ENCODE data around the gene SLTM.
"Not testable (repeated sequence)": the region's sequence is repeated elsewhere in the genome, so short reads cannot be mapped to it uniquely, and the experiment has no call there.

The SLTM gene

DNA sequence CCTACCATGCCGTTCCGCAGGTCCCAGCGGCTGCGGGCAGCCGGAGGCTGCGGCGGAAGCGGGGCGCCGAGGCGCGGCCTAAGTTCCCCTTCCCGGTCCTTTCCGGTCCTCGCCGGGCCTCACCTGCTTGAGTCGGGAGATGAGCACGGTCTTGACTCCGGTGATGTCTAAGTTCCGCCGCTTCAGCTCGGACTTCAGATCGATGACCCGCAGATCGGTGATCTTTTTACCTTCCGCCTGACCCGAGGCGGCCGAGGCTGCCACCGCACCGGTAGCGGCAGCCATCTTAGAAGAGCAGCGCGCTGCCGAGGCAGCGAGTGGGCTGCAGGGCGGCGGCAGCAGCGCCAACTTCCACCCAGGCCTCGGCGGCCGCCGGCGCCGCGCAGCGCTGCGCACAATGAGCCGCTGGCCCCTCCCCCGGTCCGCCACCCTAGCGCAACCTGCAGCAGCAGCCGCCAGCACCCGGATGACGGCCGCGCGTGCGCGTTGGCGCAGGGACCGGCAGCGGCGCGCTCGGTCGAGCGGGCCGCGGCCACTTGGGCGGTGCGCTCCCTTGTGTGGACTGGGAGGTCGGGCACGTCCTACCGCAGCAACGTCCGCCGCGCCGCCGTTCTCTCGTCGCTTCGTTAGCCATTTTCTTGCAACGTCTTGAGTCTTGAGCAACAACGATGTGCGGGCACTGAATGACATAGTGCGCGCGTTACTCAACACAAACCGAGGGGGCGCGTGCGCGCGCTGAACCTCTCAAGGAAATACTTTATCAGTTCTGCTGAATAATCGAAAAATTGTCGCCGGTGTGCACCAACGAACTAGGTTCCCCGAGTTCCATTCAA is at the start of gene SLTM:
TSS of gene SLTM (minus strand) at position 399 of the 833 bp plus-strand sequence. CDS start at position 285, 114 bp downstream.
- DNase-seq, result peak; percentile 97

DNA sequence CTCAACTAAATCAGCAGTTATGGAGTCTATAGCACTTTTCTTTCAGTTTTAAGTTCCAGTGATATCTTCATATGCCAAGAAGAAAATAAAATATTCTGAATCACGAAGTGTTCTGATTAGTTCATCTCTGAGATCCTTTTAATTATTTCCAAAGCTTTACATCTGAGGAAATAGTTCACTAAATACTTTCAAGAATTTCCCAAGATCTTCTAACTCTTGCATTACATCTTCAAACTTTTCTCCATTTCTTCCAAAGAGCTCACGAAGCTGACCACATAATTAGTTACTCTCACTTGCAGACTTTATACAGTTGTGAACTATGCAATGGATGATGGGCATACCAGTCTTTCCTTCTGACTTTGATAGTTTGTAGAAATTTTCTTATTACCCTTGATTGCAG is 49.8 kb upstream of the SLTM start:
- DNase-seq, result no peak

DNA sequence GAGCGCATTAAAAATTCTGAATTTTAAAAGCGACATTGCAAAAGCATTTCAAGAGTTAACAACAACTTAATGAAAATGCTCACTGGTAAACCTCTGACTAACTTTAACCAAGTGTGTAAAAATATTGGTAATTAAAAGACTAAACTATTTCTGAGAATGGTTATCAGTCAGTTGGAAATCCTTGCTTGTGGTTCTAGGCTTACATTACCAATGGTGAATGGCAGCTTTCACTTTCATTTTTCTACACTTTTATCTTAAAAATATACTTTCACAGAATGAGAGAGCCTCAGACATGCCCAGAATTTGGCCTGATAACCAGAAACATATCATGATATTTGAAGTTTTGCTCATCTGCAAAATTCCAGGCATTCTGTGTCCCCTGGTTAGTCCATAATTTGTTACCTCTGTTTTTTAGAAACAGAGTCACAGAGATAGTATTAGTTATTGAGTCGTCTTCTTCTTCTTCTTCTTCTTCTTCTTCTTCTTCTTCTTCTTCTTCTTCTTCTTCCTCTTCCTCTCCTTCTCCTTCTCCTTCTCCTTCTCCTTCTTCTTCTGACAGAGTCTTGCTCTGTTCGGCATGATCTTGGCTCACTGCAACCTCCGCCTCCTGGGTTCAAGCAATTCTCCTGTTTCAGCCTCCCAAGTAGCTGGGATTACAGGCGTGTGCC is 48.5 kb upstream of the SLTM start:
- no peak for DNase-seq

DNA sequence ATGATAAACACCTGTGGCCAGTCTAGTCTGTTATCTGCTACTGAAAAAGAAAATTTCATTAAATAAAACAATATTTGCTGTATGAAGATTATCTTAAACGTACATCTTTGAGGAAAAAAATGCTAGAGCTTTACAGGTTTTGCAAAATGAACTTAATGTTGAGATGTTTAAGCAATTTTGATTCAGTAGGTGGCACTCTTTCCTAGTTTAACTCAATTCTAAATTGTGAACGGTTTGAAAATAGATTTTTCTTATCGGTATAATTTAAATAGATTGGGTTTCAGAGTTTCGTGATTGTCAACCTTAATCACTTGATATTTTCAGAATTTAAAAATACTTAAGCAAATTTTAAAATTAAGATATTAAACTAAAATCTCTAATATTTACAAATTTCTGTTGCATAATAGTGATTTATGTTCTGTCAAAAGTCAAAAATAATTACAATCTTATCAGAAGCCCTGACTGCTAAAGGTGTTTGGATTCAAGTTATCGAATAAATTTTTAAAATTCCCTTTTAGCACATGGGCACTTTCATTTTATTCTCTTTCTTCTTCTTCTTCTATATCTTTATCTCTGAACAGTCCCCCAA is 47.0 kb upstream of the SLTM start:
- DNase-seq, result peak; percentile 63

DNA sequence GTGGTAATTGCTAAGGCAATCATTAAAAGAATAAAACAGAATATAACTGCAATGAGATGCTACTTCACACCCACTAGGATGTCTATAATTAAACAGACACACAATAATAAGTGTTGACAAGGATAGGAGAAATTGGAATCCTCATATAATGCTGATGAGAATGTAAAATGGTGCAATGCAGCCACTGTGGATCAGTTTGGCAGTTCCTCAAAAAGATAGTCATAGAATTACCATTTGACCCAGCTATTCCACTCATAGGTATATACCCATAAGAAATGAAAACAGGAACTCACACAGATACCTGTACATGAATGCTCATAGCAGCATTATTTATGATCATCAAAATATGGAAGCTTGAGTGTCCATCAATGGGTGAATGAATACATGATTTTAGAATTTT is 44.4 kb upstream of the SLTM start:
- no peak for DNase-seq

DNA sequence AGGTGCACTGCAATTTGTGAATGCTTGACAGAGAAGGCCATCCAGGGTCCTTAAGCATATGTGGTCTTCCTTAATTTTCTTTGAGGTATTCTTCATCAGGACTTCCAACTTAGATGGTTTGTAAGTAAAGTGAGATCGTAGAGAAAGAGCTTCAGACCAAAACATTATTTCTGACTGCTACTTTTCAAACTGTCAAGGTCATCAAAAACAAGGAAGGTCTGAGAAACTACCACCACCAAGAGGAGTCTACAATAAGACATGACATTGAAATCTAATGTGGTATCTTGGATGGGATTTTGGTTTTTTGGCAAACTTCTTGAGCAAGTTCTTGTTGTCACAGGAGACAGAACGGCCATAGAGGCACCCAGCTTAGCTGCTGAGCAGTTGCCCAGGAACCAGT is 34.0 kb upstream of the SLTM start:
- no peak for DNase-seq

DNA sequence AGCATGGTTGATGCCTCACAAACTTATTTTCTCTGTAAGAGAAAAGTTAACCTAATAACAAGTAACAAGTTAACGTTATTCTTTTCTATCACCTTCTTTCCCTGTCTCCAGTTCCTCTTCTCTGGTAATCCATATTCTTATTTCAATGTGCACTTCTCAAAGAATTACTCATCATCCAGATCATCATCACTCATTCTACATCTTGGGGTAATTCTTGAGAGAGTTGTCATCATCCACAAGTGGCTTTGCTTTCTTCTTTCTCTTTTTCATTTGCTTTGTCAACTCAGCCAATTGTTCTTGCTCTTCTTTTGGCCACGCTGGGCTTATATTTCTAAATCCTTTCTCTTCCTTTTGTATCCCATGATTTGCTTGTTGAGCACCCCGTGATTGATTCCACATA is 33.2 kb upstream of the SLTM start:
- DNase-seq, result no peak

DNA sequence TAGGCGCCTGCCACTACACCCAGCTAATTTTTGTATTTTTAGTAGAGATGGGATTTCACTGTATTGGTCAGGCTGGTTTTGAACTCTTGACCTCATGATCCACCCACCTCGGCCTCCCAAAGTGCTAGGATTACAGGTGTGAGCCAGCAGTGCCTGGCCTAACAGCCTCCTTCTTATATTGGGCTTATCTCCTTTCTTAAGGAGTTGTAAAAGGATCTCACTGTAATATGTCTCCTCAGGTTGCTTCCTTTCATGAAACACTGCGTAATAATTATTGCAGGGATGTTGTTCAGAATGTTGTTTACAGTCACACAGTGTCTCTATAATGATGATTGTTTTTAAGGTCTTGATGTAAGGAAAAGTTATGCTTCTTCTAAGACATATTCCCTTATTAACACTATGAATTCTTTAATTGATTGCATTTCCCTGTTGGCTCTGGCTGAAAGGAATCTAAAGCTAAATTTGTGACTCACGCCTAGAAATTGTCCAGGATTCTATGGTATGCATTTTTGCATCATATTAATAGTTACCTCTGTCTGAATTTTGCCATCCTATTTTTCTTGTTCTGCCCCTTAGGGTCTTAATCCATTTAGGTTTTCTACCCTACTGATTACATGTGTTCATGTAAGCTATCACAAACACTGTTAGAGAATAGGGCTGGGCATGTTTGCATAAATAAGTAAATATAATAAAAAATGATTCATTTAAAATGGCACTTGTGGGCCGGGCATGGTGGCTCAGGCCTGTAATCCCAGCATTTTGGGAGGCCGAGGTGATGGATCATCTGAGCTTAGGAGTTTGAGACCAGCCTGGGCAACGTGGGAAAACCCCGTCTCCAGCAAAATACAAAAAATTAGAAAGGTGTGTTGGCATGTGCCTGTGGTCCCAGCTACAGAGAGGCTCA is 29.4 kb upstream of the SLTM start:
- no peak for DNase-seq

DNA sequence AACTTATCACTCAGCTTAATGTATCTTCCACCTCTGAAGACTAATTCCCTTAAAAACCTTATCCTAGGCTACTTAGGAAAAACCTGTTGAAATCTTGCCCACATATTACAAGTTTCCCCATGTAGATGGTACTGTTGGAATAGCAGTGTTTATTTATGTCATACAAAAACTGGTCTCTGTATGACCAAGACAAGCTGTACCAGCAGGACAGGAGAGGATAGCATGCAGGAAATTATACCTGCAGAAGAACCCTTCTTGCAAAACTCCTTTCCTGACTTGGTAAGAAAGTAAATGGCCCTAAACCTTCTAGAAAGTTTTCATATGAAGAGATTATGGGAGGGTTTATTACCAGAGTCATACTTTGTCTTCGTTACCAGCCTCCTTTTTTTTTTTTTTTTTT is 28.7 kb upstream of the SLTM start:
- DNase-seq, result no peak

DNA sequence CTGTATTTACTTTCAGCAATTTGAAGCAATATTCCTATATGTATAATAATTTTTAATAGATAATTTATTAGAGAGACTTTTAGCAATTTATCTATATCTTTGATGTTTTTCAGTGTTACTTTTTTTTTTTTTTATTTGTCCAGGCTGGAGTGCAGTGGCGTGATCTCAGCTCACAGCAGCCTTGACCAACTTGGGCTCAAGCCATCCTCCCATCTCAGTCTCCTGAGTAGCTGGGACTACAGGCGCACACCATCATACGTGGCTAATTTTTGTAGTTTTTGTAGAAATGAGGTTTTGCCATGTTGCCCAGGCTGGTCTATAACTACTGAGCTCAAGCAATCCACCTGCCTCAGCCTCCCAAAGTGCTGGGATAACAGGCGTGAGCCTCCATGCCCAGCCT is 25.3 kb upstream of the SLTM start:
- no peak for DNase-seq

DNA sequence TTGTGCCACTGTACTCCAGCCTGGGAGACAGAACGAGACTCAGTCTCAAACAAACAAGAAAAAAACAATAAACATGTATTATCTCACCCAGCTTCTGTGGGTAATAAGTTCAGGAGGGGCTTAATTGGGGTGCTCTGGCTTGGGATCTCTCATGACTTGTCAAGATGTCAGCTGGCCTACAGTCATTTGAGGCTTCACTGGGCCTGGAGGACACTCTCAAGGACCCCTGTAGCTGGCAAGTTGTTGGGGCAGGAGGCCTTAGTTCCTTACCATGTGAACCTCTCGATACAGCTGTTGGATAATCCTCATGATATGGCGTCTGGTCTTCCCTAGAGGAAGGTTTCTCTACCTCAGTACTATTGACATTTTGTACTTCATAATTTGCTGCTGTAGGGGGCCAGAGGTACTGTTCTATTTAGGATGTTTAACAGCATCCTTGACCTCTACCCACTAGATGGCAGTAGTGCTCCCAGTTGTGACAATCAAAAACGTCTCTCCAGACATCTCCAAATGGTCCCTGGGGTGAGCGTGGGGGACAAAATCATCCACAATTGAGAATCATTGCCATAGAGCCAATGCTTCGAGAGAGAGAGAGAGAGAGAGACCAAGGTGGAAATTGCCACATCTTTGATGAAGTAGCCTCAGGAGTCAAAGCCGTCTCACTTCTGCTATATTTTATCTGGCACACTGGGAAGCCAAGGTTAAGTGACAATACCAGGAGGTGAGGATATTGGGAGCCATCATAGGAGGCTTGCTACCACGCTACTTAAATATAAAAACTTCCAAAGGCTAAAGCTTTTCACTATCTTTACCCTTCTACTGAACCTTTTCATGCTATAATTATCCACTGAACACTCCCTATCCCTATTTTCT is 23.9 kb upstream of the SLTM start:
- peak; percentile 80 for DNase-seq

DNA sequence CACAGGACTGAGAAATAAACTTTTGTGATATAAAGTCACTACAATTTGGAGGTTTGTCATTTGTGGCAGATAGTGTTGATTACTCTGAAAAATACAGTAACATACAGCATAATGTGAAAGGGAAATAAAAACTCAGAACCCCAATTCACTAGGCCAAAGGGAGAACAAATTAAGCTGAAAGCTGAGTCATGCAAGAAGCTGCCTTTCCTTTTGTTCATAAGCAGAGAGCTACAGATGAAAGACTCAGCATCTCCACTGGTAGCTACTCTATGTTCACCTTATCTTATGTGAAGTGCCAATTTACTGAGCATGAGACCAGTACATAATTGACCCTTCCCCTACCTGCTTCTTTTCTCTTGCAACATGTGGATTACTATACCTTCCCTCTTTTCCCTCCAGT is 19.3 kb upstream of the SLTM start:
- no peak for DNase-seq

DNA sequence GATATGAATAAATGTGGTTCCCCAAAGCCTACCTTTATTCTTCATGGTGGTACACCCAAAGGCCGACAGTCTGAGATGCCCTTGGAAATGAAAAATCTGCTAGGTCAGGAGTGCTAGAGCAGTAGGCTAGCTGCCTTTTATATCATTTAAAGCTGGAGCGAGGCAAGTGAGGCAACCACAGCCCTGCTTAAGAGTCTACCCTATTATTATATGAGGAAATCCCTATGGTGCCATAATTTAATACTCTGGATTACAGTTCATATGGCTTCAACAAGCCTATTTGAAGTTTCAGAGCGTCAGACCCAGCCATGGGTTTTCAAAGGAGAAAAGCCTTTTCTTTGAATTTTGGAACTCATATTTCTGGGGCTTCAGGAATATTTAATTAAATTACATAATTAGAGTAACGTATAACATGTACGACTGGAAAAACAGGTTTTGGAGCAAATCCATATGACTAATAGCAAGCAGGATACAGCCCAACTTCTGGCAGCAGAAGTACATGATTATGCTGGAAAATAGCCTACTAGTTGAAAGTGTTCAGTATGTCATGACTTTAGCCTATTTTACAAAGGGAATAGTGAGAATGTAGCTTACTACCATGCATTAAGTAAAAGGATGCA is 18.0 kb upstream of the SLTM start:
- peak; percentile 30 for DNase-seq

DNA sequence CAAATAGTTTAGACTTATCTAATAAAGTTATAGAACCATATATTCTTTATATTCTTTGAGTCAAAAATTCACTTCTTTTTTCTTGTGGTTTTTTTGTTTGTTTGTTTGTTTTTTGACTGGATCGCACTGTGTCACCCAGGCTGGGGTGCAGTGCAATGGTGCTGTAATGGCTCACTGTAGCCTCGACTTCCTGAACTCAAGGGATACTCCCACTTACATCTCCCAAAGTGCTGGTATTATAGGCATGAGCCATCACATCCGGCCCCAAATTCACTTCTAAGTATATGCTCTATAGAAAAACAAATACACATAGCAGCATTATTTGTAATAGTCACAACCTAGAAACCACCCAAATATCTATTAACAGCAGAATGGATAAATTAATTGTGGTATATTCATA is 13.7 kb upstream of the SLTM start:
- DNase-seq, result no peak

DNA sequence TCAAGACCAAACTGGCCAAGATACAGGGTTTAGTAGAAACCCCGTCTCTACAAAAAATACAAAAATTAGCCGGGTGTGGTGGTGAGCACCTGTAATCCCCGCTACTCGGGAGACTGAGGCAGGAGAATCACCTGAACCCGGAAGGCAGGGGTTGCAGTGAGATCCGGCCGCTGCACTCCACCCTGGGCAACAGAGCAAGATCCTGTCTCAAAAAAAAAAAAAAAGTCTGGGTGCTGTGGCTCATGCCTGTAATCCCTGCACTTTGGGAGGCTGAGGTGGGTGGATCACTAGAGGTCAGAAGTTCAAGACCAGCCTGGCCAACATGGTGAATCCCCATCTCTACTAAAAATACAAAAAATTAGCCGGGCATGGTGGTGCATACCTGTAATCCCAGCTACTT is 1.5 kb upstream of the SLTM start:
- DNase-seq, result not testable (repeated sequence)

DNA sequence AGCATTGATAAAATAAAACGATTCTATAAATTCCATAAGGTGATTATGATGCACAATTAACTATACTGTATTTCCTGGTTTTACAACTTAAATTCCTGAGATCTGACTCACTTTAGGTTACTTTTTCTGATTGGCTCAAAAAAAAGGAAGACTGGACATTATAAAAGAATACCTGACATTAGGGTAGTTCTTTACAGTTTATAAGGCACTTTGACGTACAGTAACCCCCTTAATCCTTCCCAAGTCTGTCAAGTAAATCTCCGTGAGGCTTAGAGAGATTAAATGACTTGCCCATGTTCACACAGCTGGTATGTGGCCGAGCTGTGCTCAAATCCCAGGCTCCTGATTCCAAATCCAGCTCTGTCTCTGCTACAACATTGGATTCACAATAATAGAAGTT is 1.0 kb upstream of the SLTM start:
- DNase-seq, result peak; percentile 41

DNA sequence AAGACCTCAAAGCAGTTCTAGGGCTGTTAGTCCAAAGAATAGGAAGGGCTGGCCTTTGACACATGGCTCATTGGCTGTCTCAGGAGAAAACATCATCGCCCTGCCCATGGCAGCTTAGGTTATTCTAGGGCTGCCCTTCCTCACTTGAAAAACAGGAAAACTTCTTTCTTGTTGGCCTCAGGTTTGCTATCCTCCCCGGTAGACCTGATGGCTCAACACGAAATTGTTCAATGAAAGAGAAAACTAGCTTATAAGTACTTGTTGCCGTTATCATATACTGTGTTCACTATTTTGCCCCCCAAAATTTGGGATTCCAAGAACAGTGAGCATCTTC is 602 bp upstream of the SLTM start:
- DNase-seq, result no peak

DNA sequence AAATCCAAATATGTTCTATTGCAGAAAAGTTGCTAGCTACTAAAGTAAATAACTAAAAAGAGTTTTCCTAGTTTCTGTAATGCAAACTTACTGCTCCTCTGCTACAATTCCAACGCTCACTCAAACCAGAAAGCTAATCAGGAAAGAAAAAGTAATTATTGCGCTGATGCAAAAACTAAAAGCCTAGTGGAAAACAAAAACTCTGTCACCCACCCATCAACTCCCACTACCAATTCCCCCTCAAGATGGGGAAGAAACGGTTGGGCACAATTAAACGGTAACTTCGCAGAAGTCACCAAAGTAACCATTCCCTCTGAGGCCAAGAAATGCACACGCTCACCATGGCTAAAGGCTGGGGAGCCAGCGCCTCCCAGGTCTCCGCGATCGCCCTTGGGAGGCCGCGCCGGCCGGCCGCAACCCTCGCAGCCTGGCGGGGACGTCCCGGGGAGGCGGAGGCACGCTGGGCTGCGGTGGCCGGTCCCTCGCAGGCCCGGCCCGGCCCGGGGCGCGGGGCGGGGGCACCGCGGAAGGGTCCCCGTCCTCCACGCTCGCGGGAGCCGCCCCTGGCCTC is 684 bp downstream of the SLTM start:
- no peak for DNase-seq

DNA sequence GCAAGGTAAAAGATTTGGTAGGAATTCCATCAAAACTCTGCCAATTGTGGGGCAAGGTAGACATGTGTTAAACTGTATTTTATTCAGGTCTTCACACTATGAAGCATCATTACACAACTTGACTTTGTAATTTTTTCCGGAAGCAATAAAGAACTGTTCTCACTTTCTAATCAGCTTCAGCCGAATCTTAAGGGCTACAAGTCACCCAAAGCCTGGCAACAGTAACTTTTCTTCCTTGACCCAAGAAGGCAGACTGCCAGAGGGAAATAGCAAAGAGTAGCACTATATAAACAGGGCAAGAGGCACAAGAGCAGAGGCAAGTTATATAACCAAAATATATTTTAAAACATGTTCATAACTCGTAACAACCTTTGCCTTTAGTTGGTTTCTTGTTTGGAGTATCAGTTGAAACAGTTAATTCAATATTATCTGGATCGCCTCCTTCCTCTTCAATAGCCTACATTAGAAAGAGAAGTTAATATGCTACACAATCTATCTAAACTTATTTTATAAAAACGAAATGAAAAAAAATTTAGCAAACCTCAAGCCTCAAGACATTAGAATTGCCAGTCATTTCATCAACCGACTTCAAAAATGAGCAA is 1.4 kb downstream of the SLTM start:
- DNase-seq, result peak; percentile 38

DNA sequence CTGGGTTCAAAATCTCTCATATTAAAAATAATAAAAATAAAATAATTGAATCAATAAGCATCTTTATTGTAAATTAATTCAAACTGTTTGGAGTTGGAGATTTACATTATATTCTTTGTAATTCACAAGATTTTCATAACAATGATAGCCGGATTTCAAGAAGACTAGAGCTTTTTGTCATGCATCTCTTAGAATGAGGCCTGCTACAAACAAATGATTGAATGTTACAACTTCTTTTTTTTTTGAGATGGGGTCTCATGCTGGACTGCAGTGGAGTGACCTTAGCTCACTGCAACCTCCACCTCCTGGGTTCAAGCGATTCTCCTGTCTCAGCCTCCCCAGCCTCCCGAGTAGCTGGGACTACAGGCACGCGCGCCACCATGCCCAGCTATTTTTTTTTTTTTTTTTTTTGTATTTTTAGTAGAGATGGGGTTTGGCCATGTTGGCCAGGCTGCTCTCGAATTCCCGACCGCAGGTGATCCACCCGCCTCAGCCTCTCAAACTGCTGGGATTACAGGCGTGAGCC is 3.5 kb downstream of the SLTM start:
- no peak for DNase-seq

DNA sequence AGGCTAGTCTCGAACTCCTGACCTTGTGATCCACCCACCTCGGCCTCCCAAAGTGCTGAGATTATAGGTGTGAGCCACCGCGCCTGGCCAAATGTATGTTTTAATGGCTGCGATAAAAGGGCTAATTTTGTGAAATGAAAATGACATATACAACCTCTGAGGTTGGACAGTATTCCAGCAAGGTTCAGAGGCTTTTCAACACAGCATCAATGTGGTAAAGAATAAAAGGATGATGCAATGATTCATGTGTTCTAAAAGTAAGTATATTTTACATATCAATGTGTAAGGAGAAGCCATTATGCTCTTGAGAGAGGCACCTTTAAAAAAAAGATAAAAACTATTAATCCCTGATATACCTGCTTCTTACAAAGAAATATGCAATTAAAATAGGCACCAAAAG is 6.7 kb downstream of the SLTM start:
- DNase-seq, result no peak
